Measurements from ENCODE around the gene FCAMR.

FCAMR gene

GRCh38 chr1:206955476-206956451, 14.5 kb downstream of the FCAMR start:
- no peak for DNase-seq (ENCODE audit: low read depth)
- TF ChIP-seq, protein P1, sequence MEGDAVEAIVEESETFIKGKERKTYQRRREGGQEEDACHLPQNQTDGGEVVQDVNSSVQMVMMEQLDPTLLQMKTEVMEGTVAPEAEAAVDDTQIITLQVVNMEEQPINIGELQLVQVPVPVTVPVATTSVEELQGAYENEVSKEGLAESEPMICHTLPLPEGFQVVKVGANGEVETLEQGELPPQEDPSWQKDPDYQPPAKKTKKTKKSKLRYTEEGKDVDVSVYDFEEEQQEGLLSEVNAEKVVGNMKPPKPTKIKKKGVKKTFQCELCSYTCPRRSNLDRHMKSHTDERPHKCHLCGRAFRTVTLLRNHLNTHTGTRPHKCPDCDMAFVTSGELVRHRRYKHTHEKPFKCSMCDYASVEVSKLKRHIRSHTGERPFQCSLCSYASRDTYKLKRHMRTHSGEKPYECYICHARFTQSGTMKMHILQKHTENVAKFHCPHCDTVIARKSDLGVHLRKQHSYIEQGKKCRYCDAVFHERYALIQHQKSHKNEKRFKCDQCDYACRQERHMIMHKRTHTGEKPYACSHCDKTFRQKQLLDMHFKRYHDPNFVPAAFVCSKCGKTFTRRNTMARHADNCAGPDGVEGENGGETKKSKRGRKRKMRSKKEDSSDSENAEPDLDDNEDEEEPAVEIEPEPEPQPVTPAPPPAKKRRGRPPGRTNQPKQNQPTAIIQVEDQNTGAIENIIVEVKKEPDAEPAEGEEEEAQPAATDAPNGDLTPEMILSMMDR (IDR thresholded peaks at IDR 0.05; ENCODE audit: control insufficient read depth, insufficient read depth, low read depth, low read length, missing control alignments) = no peak
- no peak overlapping the region for H3K4me3 ChIP-seq (ENCODE audit: control insufficient read depth, low read depth, low read length)

DNA sequence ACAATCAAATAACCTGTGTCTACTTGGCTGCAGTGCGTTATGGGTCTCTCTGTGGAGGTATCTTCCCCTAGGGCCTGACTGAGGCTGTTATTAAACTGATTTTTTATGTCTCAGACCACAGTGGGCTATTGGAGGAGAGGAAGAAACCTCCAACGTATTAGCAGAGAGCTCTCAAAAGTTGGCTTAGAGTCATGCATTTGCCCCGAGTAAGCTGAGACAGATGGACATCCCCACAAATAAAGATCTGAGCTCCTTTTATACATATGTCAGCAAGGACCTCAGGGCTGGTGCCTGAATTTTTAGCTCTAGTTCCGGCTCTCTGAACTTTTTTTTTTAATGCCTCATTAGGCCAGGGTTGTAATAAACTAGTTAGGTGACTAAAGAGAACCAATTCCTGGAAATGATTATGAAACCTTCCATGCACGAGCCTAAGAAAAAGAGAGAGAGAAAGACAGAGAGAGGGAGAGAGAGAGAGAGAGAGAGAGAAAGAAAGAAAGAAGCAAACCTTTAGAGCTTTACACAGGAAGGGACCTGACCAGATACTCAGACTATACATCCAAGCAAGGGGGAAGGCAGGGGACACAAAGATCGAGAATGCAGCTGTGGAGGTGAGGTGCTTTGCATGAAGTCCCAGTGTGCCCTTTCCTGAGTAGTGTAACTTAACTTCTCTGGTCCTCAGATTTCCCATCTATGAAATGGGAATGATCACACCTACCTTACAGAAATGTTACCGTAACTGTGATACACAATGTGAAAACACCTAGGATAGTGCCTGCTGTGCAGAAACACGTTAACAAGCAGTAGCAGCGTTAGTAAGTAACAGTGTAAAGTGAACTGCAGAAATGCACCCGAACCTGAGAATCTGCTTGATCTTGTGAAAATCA, 15.6 kb downstream of the FCAMR start:
- TF ChIP-seq, protein P1 (IDR thresholded peaks at IDR 0.05; ENCODE audit: control insufficient read depth, insufficient read depth, low read depth, low read length, missing control alignments) = no peak
- no peak for DNase-seq (ENCODE audit: low read depth)
- no peak overlapping the region for H3K4me3 ChIP-seq (ENCODE audit: control insufficient read depth, low read depth, low read length)

- H3K4me3 ChIP-seq (ENCODE audit: control insufficient read depth, low read depth, low read length) = no peak overlapping the region
These were observed 16.6 kb downstream of the FCAMR start for GRCh38 chr1:206953626-206954025.

GRCh38 chr1:206953126-206953525, 17.1 kb downstream of the FCAMR start:
- no peak for DNase-seq (ENCODE audit: low read depth)
- TF ChIP-seq, protein P1 (IDR thresholded peaks at IDR 0.05; ENCODE audit: control insufficient read depth, insufficient read depth, low read depth, low read length, missing control alignments) = no peak
- no peak overlapping the region for H3K4me3 ChIP-seq (ENCODE audit: control insufficient read depth, low read depth, low read length)

More at GRCh38 chr1:206953626-206954025, 16.6 kb downstream of the FCAMR start:
- no peak for DNase-seq (ENCODE audit: low read depth)
- TF ChIP-seq, protein P1 (IDR thresholded peaks at IDR 0.05; ENCODE audit: control insufficient read depth, insufficient read depth, low read depth, low read length, missing control alignments) = no peak

- no peak for DNase-seq (ENCODE audit: low read depth)
- H3K4me3 ChIP-seq (ENCODE audit: control insufficient read depth, low read depth, low read length) = no peak overlapping the region
These were observed 18.1 kb downstream of the FCAMR start for GRCh38 chr1:206952171-206952570.

More at GRCh38 chr1:206952171-206952570, 18.1 kb downstream of the FCAMR start:
- TF ChIP-seq, protein P1 (IDR thresholded peaks at IDR 0.05; ENCODE audit: control insufficient read depth, insufficient read depth, low read depth, low read length, missing control alignments) = no peak
